K562 (cell line): ENCODE results near the gene SND1. TPM values are rescaled to one million over a fixed set of nuclear protein-coding genes. Genes with fewer than 3 reads are reported as not detected.

ENCODE experiments used
- CBFA2T3 ChIP-seq: fragments of 450-650 bp; IDR thresholded peaks from 2 replicates; pipeline ENCODE4 v1.6.1; 2017
- CGGBP1 ChIP-seq: fragments of 250-450 bp; sonication (Bioruptor Pico); IDR thresholded peaks from 2 replicates; pipeline ENCODE4 v1.9.0; 2021; ENCODE audit warnings: mild to moderate bottlenecking
- E2F1 ChIP-seq: sonication (generic); formaldehyde crosslinking; IDR thresholded peaks from 2 replicates; pipeline ENCODE4 v1.8.1; 2023; ENCODE audit warnings: mild to moderate bottlenecking, missing genetic modification reagents, moderate library complexity
- E2F6 ChIP-seq, 2 experiments: IDR thresholded peaks; 2 replicates each; pipeline ENCODE4 v1.6.1; 2011; ENCODE audit warnings: borderline replicate concordance in 1 of 2, control low read depth in 1 of 2, low read depth in 1 of 2, low read length in 1 of 2, mild to moderate bottlenecking in 1 of 2, mixed read lengths in 1 of 2, moderate library complexity in 1 of 2; ENCODE audit not compliant: insufficient read depth in 1 of 2, insufficient read length in 1 of 2, poor library complexity in 1 of 2, severe bottlenecking in 1 of 2; ENCODE audit errors: extremely low read depth in 1 of 2
- GABPA ChIP-seq: fragments of 200-800 bp; sonication (Bioruptor generic); conservative IDR thresholded peaks from 2 replicates; pipeline ENCODE4 v1.6.1; 2016; ENCODE audit warnings: low read depth, missing genetic modification characterization, missing compliant biosample characterization
- IRF2 ChIP-seq: sonication (generic); formaldehyde crosslinking; IDR thresholded peaks from 2 replicates; pipeline ENCODE4 v1.8.1; 2022; ENCODE audit warnings: mild to moderate bottlenecking, missing genetic modification reagents
- LCOR ChIP-seq: sonication (generic); formaldehyde crosslinking; IDR thresholded peaks from 2 replicates; pipeline ENCODE4 v1.8.0; 2022; ENCODE audit warnings: mild to moderate bottlenecking, missing genetic modification reagents
- MLLT1 ChIP-seq, 2 experiments: fragments of 450-650 bp; IDR thresholded peaks; 2 replicates each; pipeline ENCODE4 v1.6.1; 2016
- NFXL1 ChIP-seq: fragments of 450-650 bp; formaldehyde crosslinking; IDR thresholded peaks from 2 replicates; pipeline ENCODE4 v1.4.0; 2021; ENCODE audit warnings: mild to moderate bottlenecking
- NKRF ChIP-seq: fragments of 450-650 bp; IDR thresholded peaks from 2 replicates; pipeline ENCODE4 v1.6.1; 2016; ENCODE audit warnings: borderline replicate concordance
- NR3C1 ChIP-seq: sonication (generic); formaldehyde crosslinking; IDR thresholded peaks from 2 replicates; pipeline ENCODE4 v1.8.1; 2022; ENCODE audit warnings: missing genetic modification reagents
- PHB2 ChIP-seq: fragments of 450-650 bp; IDR thresholded peaks from 2 replicates; pipeline ENCODE4 v1.6.1; 2017; ENCODE audit warnings: low read depth
- RBFOX2 ChIP-seq: fragments of 200-400 bp; formaldehyde crosslinking; IDR thresholded peaks from 2 replicates; pipeline ENCODE4 v1.6.1; 2017; ENCODE audit warnings: low read depth, mild to moderate bottlenecking, low read length, moderate library complexity
- RHOXF2B ChIP-seq: fragments of 250-450 bp; sonication (Bioruptor Pico); conservative IDR thresholded peaks from 2 replicates; pipeline ENCODE4 v1.5.1; 2021
- SMAD4 ChIP-seq: fragments of 250-450 bp; sonication (Bioruptor Pico); conservative IDR thresholded peaks from 2 replicates; pipeline ENCODE4 v1.8.0; 2021; ENCODE audit warnings: inconsistent platforms, mild to moderate bottlenecking, moderate library complexity
- TAF9B ChIP-seq: fragments of 450-650 bp; IDR thresholded peaks from 2 replicates; pipeline ENCODE4 v1.6.1; 2018; ENCODE audit warnings: mild to moderate bottlenecking; ENCODE audit not compliant: partially characterized antibody
- TCFL5 ChIP-seq: fragments of 250-450 bp; sonication (Bioruptor Pico); conservative IDR thresholded peaks from 2 replicates; pipeline ENCODE4 v1.6.1; 2021; ENCODE audit warnings: mild to moderate bottlenecking, moderate library complexity, matching md5 sums
- U2AF1 ChIP-seq: fragments of 200-400 bp; formaldehyde crosslinking; optimal IDR thresholded peaks from 2 replicates; pipeline ENCODE3; 2017; ENCODE audit warnings: mild to moderate bottlenecking, low read depth, low read length, moderate library complexity
- ZC3H4 ChIP-seq: sonication (generic); formaldehyde crosslinking; IDR thresholded peaks from 2 replicates; pipeline ENCODE4 v1.9.0; 2021; ENCODE audit warnings: missing genetic modification reagents, borderline replicate concordance
- ZNF644 ChIP-seq: fragments of 200-800 bp; sonication (Bioruptor generic); IDR thresholded peaks from 2 replicates; pipeline ENCODE4 v1.6.1; 2016; ENCODE audit warnings: low read depth, missing genetic modification characterization, missing compliant biosample characterization
- ZNF707 ChIP-seq: fragments of 250-450 bp; sonication (Bioruptor Pico); conservative IDR thresholded peaks from 2 replicates; pipeline ENCODE4 v1.8.0; 2022; ENCODE audit warnings: inconsistent platforms, mild to moderate bottlenecking, moderate library complexity
- ZNF764 ChIP-seq: fragments of 250-450 bp; sonication (Bioruptor Pico); IDR thresholded peaks from 2 replicates; pipeline ENCODE4 v1.4.0; 2020; ENCODE audit warnings: low read depth, mild to moderate bottlenecking, moderate library complexity
- ZNF766 ChIP-seq: fragments of 200-800 bp; sonication (Bioruptor generic); conservative IDR thresholded peaks from 2 replicates; pipeline ENCODE4 v1.6.1; 2016; ENCODE audit warnings: missing genetic modification characterization, missing compliant biosample characterization
- polyA plus RNA-seq, 8 experiments: library from polyadenylated mRNA; depleted of rRNA in 4 of 8; stranded (reverse) in 5 of 8; unstranded in 3 of 8; fragments of >200 nt; fragmentation: Nextera tagmentation in 2 of 8; fragmentation: Illumina TruSeq in 1 of 8; extraction: Ambion mirVana in 2 of 8; extraction: Trizol in 1 of 8; gene quantifications; 2 replicates each; pipeline versions ENCODE4 v1.2.1 to v1.2.3, GENCODE V29; 2011 to 2014; ENCODE audit warnings: inconsistent platforms in 1 of 8, missing spikeins in 1 of 8
- total RNA-seq, 7 experiments: library from RNA; depleted of rRNA in 6 of 7; stranded (reverse); fragments of >200 nt in 6 of 7; fragmentation: Illumina TruSeq in 2 of 7; extraction: Trizol in 2 of 7; gene quantifications; 2 replicates each; pipeline versions ENCODE4 v1.2.1 to v1.2.3, GENCODE V29; 2011 to 2021; ENCODE audit warnings: low replicate concordance in 1 of 7

SND1 gene
- total and polyA plus RNA-seq, 9 of the 15 experiments (the other 6 are each of a cell fraction or from before 2014, with no cell fraction given) = 46.5 to 307 (median 191) TPM

GRCh38 chr7:127650847-127651555, 993 bp upstream of the SND1 start (continued):
- TF ChIP-seq ZNF644 (tag) (no peak), ZNF766 (0 out of 2 replicates have a peak, but pooled peaks have one; percentile 13), ZNF764 (CRISPR knock-in tag) (no peak), LCOR (CRISPR knock-in tag) (no peak), ZNF707 (0 out of 2 replicates have a peak, but pooled peaks have one; percentile 42), NFXL1 (CRISPR knock-in tag) (no peak), CGGBP1 (no peak), RBFOX2 (no peak), TAF9B (no peak), SMAD4 (CRISPR knock-in tag) (no peak), U2AF1 (no peak), GABPA (tag) (no peak), MLLT1 (IDR thresholded peaks at IDR 0.05) (peak in 1 of 2 experiments; percentile 93; a peak in 2 of 4 replicates), NKRF (no peak; the same call in 1 of the 2 replicates), CBFA2T3 (no peak), TCFL5 (CRISPR knock-in tag) (no peak), IRF2 (no peak), E2F6 (IDR thresholded peaks at IDR 0.05; ENCODE audit: borderline replicate concordance in 1 of 2, extremely low read depth in 1 of 2, insufficient read depth in 1 of 2, insufficient read length in 1 of 2, low read depth in 1 of 2, low read length in 1 of 2, poor library complexity in 1 of 2, severe bottlenecking in 1 of 2) (no peak), RHOXF2B (no peak), PHB2 (no peak), ZC3H4 (CRISPR knock-in tag) (no peak; the same call in 1 of the 2 replicates), E2F1 (CRISPR knock-in tag) (peak; percentile 10; the same call in 1 of the 2 replicates), NR3C1 (CRISPR knock-in tag) (no peak)
